SK-N-MC (cell line): ENCODE measurements around the gene KRT3.

Source experiments
- EZH2 ChIP-seq: fragments of 200-600 bp; sonication (generic); IDR thresholded peaks from one replicate; pipeline ENCODE4 v1.6.1; 2017; ENCODE audit warnings: antibody characterized with exemption
- FOXP2 ChIP-seq: optimal IDR thresholded peaks from 2 replicates; pipeline ENCODE3; 2011; ENCODE audit warnings: mild to moderate bottlenecking, moderate library complexity; ENCODE audit not compliant: insufficient read depth; ENCODE audit errors: extremely low read length, control extremely low read depth

DNA sequence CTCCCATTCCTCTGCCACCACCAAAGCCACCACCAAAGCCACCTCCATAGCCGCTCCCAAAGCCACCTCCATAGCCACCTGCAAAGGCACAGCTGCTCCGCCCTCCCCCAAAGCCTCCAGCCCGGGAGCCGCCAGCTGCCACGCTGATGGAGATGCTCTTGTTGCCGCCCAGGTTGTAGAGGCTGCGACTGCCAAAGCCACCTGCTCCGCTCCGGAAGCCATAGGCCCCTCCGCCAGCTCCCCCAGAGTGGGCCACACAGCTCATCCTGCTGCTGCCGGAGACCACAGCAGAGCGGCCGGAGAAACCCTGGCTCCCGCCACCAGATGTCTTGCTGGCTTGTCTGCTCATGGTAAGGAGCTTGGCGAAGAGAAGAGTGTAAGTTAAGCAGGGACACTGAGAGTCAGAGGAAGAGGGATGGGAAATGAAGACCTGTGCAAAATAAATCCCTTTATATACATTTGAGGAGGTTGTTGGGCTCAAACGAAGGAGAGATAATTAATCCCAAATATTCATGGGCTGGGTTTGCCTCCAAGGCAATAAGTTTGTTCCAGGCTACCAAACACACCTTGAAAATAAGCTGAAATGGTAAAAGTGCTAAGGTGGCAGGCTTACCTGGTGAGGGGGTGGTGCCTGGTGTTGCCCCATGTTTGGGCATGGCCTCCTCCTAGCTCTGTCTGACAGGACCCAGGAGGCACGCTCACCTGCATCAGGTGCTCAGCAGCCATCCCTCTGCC lies at the start of gene KRT3:
- no peak for TF ChIP-seq EZH2
- no peak for TF ChIP-seq FOXP2
